Fibroblast of mammary gland (primary cell): ENCODE data around the gene ELAVL3.

Experiments used
- DNase-seq: peaks from one replicate; pipeline ENCODE4 v3.0.0-alpha.2; 2010; ENCODE audit warnings: low read depth
- H3K4me3 ChIP-seq: 2 replicates; pipeline ENCODE4 v1.5.1; 2011; ENCODE audit warnings: low read depth, mild to moderate bottlenecking, low read length, moderate library complexity; ENCODE audit not compliant: control insufficient read depth
- CTCF ChIP-seq: conservative IDR thresholded peaks from 2 replicates; pipeline ENCODE4 v1.5.1; 2011; ENCODE audit warnings: low read depth, low read length, inconsistent platforms; ENCODE audit not compliant: control insufficient read depth, insufficient read depth

ELAVL3 gene

GRCh38 chr19:11401808-11402543, 78.9 kb downstream of the ELAVL3 start:
- TF ChIP-seq CTCF: no peak
- H3K4me3 ChIP-seq: no peak overlapping the region
- DNase-seq: no peak
